ENCODE results near the gene ODF2.
"Not testable (repeated sequence)": the region's sequence is repeated elsewhere in the genome, so short reads cannot be mapped to it uniquely, and the experiment has no call there.

The ODF2 gene

GRCh38 chr9:128455849-128456612, at the start of gene ODF2:
TSS of gene ODF2 (plus strand) at chr9:128456006. CDS start at chr9:128456092, 86 bp downstream.
- ATAC-seq (peak; percentile 92), DNase-seq (peak; percentile 99)

- no peak for DNase-seq
- no peak for ATAC-seq
Measured at GRCh38 chr9:128406848-128407391, 48.9 kb upstream of the ODF2 start.

GRCh38 chr9:128408963-128409431, 46.8 kb upstream of the ODF2 start:
- DNase-seq, result no peak
- ATAC-seq, result no peak

GRCh38 chr9:128409450-128409849, 46.4 kb upstream of the ODF2 start:
- DNase-seq (no peak), ATAC-seq (no peak)

GRCh38 chr9:128409978-128410377, 45.8 kb upstream of the ODF2 start:
- DNase-seq, result no peak
- ATAC-seq, result no peak

- DNase-seq (no peak), ATAC-seq (no peak)
Measured at GRCh38 chr9:128411364-128412119, 44.3 kb upstream of the ODF2 start.

- peak; percentile 62 for DNase-seq
- ATAC-seq, result peak; percentile 35
Measured at GRCh38 chr9:128412120-128412790, 43.6 kb upstream of the ODF2 start.

GRCh38 chr9:128413728-128414127, 42.1 kb upstream of the ODF2 start:
- ATAC-seq, DNase-seq: not testable (repeated sequence)

- ATAC-seq (no peak), DNase-seq (no peak)
Measured at GRCh38 chr9:128414461-128414860, 41.3 kb upstream of the ODF2 start.

GRCh38 chr9:128415281-128415680, 40.5 kb upstream of the ODF2 start:
- no peak for DNase-seq

GRCh38 chr9:128416014-128416413, 39.8 kb upstream of the ODF2 start:
- no peak for DNase-seq
- ATAC-seq, result no peak

More at GRCh38 chr9:128415281-128415680, 40.5 kb upstream of the ODF2 start:
- ATAC-seq, result no peak

- DNase-seq (no peak), ATAC-seq (no peak)
Measured at GRCh38 chr9:128416432-128417019, 39.3 kb upstream of the ODF2 start.

GRCh38 chr9:128419061-128419925, 36.5 kb upstream of the ODF2 start:
- DNase-seq (no peak), ATAC-seq (no peak)

- ATAC-seq (peak; percentile 80), DNase-seq (peak; percentile 82)
Measured at GRCh38 chr9:128420060-128420650, 35.7 kb upstream of the ODF2 start.

- peak; percentile 65 for DNase-seq
- ATAC-seq, result peak; percentile 76
Measured at GRCh38 chr9:128420651-128421481, 34.9 kb upstream of the ODF2 start, which contains the start of gene CERCAM. TSS of gene CERCAM (plus strand) at chr9:128420857. CDS start at chr9:128420878, 21 bp downstream.

- ATAC-seq, result peak; percentile 3
Measured at GRCh38 chr9:128421482-128421996, 34.3 kb upstream of the ODF2 start.

GRCh38 chr9:128422022-128422782, 33.6 kb upstream of the ODF2 start:
- not testable (repeated sequence) for DNase-seq, ATAC-seq

More at GRCh38 chr9:128421482-128421996, 34.3 kb upstream of the ODF2 start:
- no peak for DNase-seq

- ATAC-seq, result no peak
Measured at GRCh38 chr9:128422783-128423150, 33.0 kb upstream of the ODF2 start.

More at GRCh38 chr9:128422783-128423150, 33.0 kb upstream of the ODF2 start:
- no peak for DNase-seq
